HepG2 (cell line): ENCODE results near the gene CIITA. TPM values are rescaled to one million over a fixed set of nuclear protein-coding genes. Genes with fewer than 3 reads are reported as not detected.
A peak's percentile ranks its signal among the peaks of the same experiment; 100 is the strongest.

Experiments
- ATAC-seq: fragments of 200-7000 bp; cut with Tn5 transposase; 3 replicates; pipeline ENCODE4 v1.9.1; 2020; ENCODE audit warnings: mild to moderate bottlenecking, moderate library complexity
- BruUV-seq: library from RNA; stranded (reverse); fragments of 400-500 nt; replicated peaks from 2 replicates; lab custom pipeline; 2021; lab: Mats Ljungman, UMichigan
- CTCF ChIA-PET: fragments of 300-600 bp; formaldehyde crosslinking; extraction: SDS; loops from one replicate; lab custom pipeline; 2021; ENCODE audit warnings: low total read pairs, inconsistent platforms, low intra/inter-chr PET ratio; lab: Yijun Ruan, JAX
- POLR2A ChIA-PET: fragments of 350-600 bp; sonication (Branson Sonifier 250); formaldehyde crosslinking; loops from one replicate; lab custom pipeline; 2020; ENCODE audit warnings: antibody characterized with exemption, inconsistent platforms; lab: Yijun Ruan, JAX
- DNase-seq: peaks from one replicate; pipeline ENCODE4 v3.0.0-alpha.2; 2015; ENCODE audit warnings: low spot score
- FAIRE-seq: peaks from 3 replicates; lab custom pipeline; 2011; peaks lifted over from hg19 to GRCh38; lab: Jason Lieb, UNC
- H2AFZ ChIP-seq: one replicate; pipeline ENCODE4 v1.6.1; 2011; ENCODE audit warnings: low read length, inconsistent platforms
- H3K27ac ChIP-seq: fragments of 300-600 bp; 3 replicates; pipeline ENCODE4 v1.8.0; 2011; ENCODE audit warnings: mixed run types, mild to moderate bottlenecking, mixed read lengths, low read length, inconsistent platforms; ENCODE audit not compliant: insufficient read depth; ENCODE audit errors: extremely low read length
- H3K27me3 ChIP-seq, 2 experiments: fragments of 200-600 bp in 1 of 2; 2 replicates in 1 of 2; 3 replicates in 1 of 2; pipeline versions ENCODE4 v1.6.0 to v1.8.0; 2011; ENCODE audit warnings: low read length in 2 of 2, mild to moderate bottlenecking in 2 of 2, moderate library complexity in 2 of 2, inconsistent platforms in 1 of 2; ENCODE audit not compliant: insufficient read depth in 2 of 2, control insufficient read depth in 1 of 2
- H3K36me3 ChIP-seq, 2 experiments: fragments of 200-600 bp in 1 of 2; replicated peaks in 1 of 2; 2 replicates in 1 of 2; 3 replicates in 1 of 2; pipeline versions ENCODE4 v1.5.1 to v1.8.0; 2011; ENCODE audit warnings: low read length in 2 of 2, inconsistent platforms in 1 of 2; ENCODE audit not compliant: insufficient read depth in 2 of 2, control insufficient read depth in 1 of 2
- H3K4me1 ChIP-seq: 2 replicates; pipeline ENCODE4 v1.5.1; 2012; ENCODE audit warnings: low read length, inconsistent platforms; ENCODE audit not compliant: insufficient read depth
- H3K4me2 ChIP-seq: 2 replicates; pipeline ENCODE4 v1.6.0; 2011; ENCODE audit warnings: low read depth, low read length, inconsistent platforms
- H3K4me3 ChIP-seq, 3 experiments: fragments of 200-600 bp in 1 of 3; sonication (generic), shearing (Covaris generic) in 1 of 3; replicated peaks in 1 of 3; 2 replicates each; pipeline ENCODE4 v1.5.1; 2011 to 2016; ENCODE audit warnings: low read length in 3 of 3, inconsistent platforms in 2 of 3, low read depth in 2 of 3, mild to moderate bottlenecking in 2 of 3, control low read depth in 1 of 3, mixed read lengths in 1 of 3; ENCODE audit not compliant: insufficient read depth in 1 of 3
- H3K79me2 ChIP-seq: one replicate; pipeline ENCODE4 v1.6.1; 2011; ENCODE audit warnings: low read length, inconsistent platforms; ENCODE audit not compliant: insufficient read depth
- H3K9ac ChIP-seq: 2 replicates; pipeline ENCODE4 v1.6.0; 2011; ENCODE audit warnings: mild to moderate bottlenecking, low read depth, low read length, inconsistent platforms; ENCODE audit not compliant: insufficient read depth
- H3K9me3 ChIP-seq: 2 replicates; pipeline ENCODE4 v1.5.1; 2012; ENCODE audit warnings: mild to moderate bottlenecking, low read length
- H4K20me1 ChIP-seq: 2 replicates; pipeline ENCODE4 v1.6.0; 2011; ENCODE audit warnings: inconsistent platforms, mild to moderate bottlenecking, low read length, moderate library complexity; ENCODE audit not compliant: insufficient read depth
- ARID2 ChIP-seq: sonication (generic); formaldehyde crosslinking; IDR thresholded peaks from 2 replicates; pipeline ENCODE4 v1.8.1; 2022; ENCODE audit warnings: mild to moderate bottlenecking, missing genetic modification reagents, borderline replicate concordance
- CENPT ChIP-seq: sonication (generic); formaldehyde crosslinking; IDR thresholded peaks from 2 replicates; pipeline ENCODE4 v1.8.0; 2022; ENCODE audit warnings: low read depth, mild to moderate bottlenecking, moderate library complexity, missing genetic modification reagents
- FOXK2 ChIP-seq: fragments of 450-650 bp; IDR thresholded peaks from 2 replicates; pipeline ENCODE4 v1.6.1; 2016
- GTF3A ChIP-seq: sonication (generic); formaldehyde crosslinking; conservative IDR thresholded peaks from 2 replicates; pipeline ENCODE4 v1.4.0; 2020; ENCODE audit warnings: mild to moderate bottlenecking, missing genetic modification reagents
- JUN ChIP-seq: sonication (generic); formaldehyde crosslinking; IDR thresholded peaks from 2 replicates; pipeline ENCODE4 v1.4.0; 2020; ENCODE audit warnings: mild to moderate bottlenecking, missing genetic modification reagents
- KMT2A ChIP-seq: sonication (generic); formaldehyde crosslinking; IDR thresholded peaks from 2 replicates; pipeline ENCODE4 v1.4.0; 2020; ENCODE audit warnings: missing genetic modification reagents
- NONO ChIP-seq, 2 experiments: fragments of 450-650 bp in 1 of 2; sonication (generic) in 1 of 2; formaldehyde crosslinking in 1 of 2; IDR thresholded peaks in 1 of 2; conservative IDR thresholded peaks in 1 of 2; 2 replicates each; pipeline versions ENCODE4 v1.6.1 to v1.8.0; 2017 to 2022; ENCODE audit warnings: mild to moderate bottlenecking in 1 of 2, missing genetic modification reagents in 1 of 2, moderate library complexity in 1 of 2
- RBM22 ChIP-seq: fragments of 200-400 bp; formaldehyde crosslinking; optimal IDR thresholded peaks from 2 replicates; pipeline ENCODE3; 2017; ENCODE audit warnings: mild to moderate bottlenecking, low read length, moderate library complexity
- USF2 ChIP-seq, 2 experiments: sonication (generic) in 1 of 2; formaldehyde crosslinking in 1 of 2; IDR thresholded peaks; 2 replicates each; pipeline versions ENCODE4 v1.5.1 to v1.6.1; 2011 to 2020; ENCODE audit warnings: borderline replicate concordance in 1 of 2, low read depth in 1 of 2, low read length in 1 of 2, mild to moderate bottlenecking in 1 of 2, missing genetic modification reagents in 1 of 2, moderate library complexity in 1 of 2
- ZBTB10 ChIP-seq: sonication (generic); formaldehyde crosslinking; IDR thresholded peaks from 2 replicates; pipeline ENCODE4 v1.4.0; 2020; ENCODE audit warnings: missing genetic modification reagents, borderline replicate concordance
- ZC3H13 ChIP-seq: sonication (generic); formaldehyde crosslinking; IDR thresholded peaks from 2 replicates; pipeline ENCODE4 v1.8.1; 2023; ENCODE audit warnings: mild to moderate bottlenecking, missing genetic modification reagents, moderate library complexity
- ZFY ChIP-seq: sonication (generic); formaldehyde crosslinking; IDR thresholded peaks from 2 replicates; pipeline ENCODE4 v1.4.0; 2020; ENCODE audit warnings: missing genetic modification reagents
- ZNF562 ChIP-seq: sonication (generic); formaldehyde crosslinking; IDR thresholded peaks from 2 replicates; pipeline ENCODE4 v1.8.0; 2022; ENCODE audit warnings: missing genetic modification reagents, borderline replicate concordance
- ZNF567 ChIP-seq: sonication (generic); formaldehyde crosslinking; IDR thresholded peaks from 2 replicates; pipeline ENCODE4 v1.8.1; 2023; ENCODE audit warnings: mild to moderate bottlenecking, missing genetic modification reagents, borderline replicate concordance
- ZNF788 ChIP-seq: sonication (generic); formaldehyde crosslinking; IDR thresholded peaks from 2 replicates; pipeline ENCODE4 v1.5.0; 2020; ENCODE audit warnings: mild to moderate bottlenecking, missing genetic modification reagents, borderline replicate concordance
- WGBS: methylation state at CpG from one replicate; pipeline ENCODE4 v1.1.6; 2017; ENCODE audit warnings: low lambda C conversion rate; 5-methylcytosine and 5-hydroxymethylcytosine counted together
- in situ Hi-C: cut with HindIII; loops from 2 replicates; pipeline ENCODE4 v1.10.0; 2017; ENCODE audit warnings: low pct_unique_long_range_greater_than_20kb; ENCODE audit not compliant: extremely low pct_ligation_motif_present
- intact Hi-C: fragments of 100-400 bp; cut with micrococcal nuclease; formaldehyde crosslinking; loops from one replicate; pipeline ENCODE4 v1.10.0; 2022; ENCODE audit not compliant: unreplicated experiment
- polyA plus RNA-seq, 8 experiments: library from polyadenylated mRNA; depleted of rRNA in 3 of 8; stranded (reverse) in 7 of 8; unstranded in 1 of 8; fragments of >200 nt; fragmentation: Illumina TruSeq in 4 of 8; extraction: Trizol in 4 of 8; gene quantifications; 2 replicates each; pipeline versions ENCODE4 v1.2.1 to v1.2.3, GENCODE V29; 2011 to 2016; ENCODE audit warnings: low read depth in 4 of 8, missing spikeins in 1 of 8, mixed read lengths in 1 of 8; ENCODE audit not compliant: insufficient read depth in 1 of 8
- total RNA-seq, 5 experiments: library from RNA; depleted of rRNA; stranded (reverse); fragments of >200 nt; fragmentation: Illumina TruSeq; extraction: Trizol; gene quantifications; 2 replicates each; pipeline ENCODE4 v1.2.3, GENCODE V29; 2016; ENCODE audit warnings: low read depth in 1 of 5
- TF ChIP-seq, protein P1 (sequence below): sonication (generic); formaldehyde crosslinking; IDR thresholded peaks from 2 replicates; pipeline ENCODE4 v1.5.0; 2020; ENCODE audit warnings: mild to moderate bottlenecking, low read depth, missing genetic modification reagents, borderline replicate concordance

Gene CIITA
- total and polyA plus RNA-seq, 2 of the 13 experiments (the other 11 are each of a cell fraction or from before 2014, with no cell fraction given): 0.08 to 0.09 TPM

DNA sequence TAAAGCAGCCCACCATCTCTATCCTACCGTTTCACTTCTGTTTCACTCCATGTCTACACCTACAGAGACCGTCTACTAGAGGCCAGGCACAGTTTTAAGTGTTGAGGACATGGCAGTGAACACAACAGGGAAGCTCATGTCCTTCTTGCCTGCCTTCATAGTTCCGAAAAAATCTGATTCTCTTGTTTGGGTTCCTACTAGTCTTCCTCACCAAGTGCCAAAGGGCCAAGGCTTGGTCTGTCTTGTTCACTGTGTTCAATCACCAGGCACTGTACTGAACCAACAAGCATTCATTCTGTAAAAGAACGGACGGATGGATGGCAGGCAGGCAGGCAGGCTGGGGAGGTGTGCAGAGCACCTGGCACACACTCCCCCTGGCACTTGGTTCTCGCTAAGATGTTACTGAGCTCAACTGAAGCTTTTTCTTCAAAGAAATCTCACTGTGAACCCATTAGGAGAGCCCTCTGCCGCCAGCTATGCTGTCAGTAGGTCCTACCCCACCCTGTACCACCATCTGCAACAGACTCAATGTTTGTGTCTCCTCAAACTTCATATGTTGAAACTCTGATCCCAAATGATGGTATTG lies 62.7 kb downstream of the CIITA start:
- BruUV-seq: no TSS peak
- Histone ChIP-seq H3K36me3 (peaks cover 0 to 5% of the 10 kb centered on the region in 2 experiments; a peak in 2 of 5 replicates), H4K20me1 (peaks cover 45% of the 10 kb centered on the region), H3K9ac (peak overlapping the region; percentile 31; the same call in 1 of the 2 replicates), H3K4me2 (peak overlapping the region; percentile 97), H3K9me3 (no peaks in the 10 kb centered on the region), H3K4me3 (peak overlapping the region; percentile 70 to 82 (median 76); a peak in 5 of 6 replicates), H3K27ac (peak overlapping the region; percentile 34), H3K27me3 (no peaks in the 10 kb centered on the region; a peak in 1 of 5 replicates), H3K4me1 (peaks cover 74% of the 10 kb centered on the region), H2AFZ (no peak overlapping the region), H3K79me2 (peaks cover 60% of the 10 kb centered on the region)
- 94% methylated on average over 7 of the region's 7 CpGs for WGBS
- intact Hi-C loops (no loop called here), in situ Hi-C loops (no loop called here)
- ChIA-PET POLR2A (interaction anchor here (0.6 to 4.5 kb wide), 4 partner anchors 17 to 353 kb away, joined by 3 to 60 read pairs (median 4); partner anchors contain the start of gene NUBP1), CTCF (no interaction called here)
- ATAC-seq (no peak), DNase-seq (no peak), FAIRE-seq (no peak)
- no peak for TF ChIP-seq ZNF562 (CRISPR knock-in tag)
- peak; percentile 38 for TF ChIP-seq RBM22
- TF ChIP-seq USF2 (IDR thresholded peaks at IDR 0.05; ENCODE audit: low read depth, low read length): 0 out of 2 replicates have a peak, but pooled peaks have one; percentile 17
- no peak for TF ChIP-seq USF2 (CRISPR knock-in tag; IDR thresholded peaks at IDR 0.05; ENCODE audit: borderline replicate concordance)
- TF ChIP-seq ZNF788: peak; percentile 14; the same call in 1 of the 2 replicates
- no peak for TF ChIP-seq ARID2
- TF ChIP-seq ZBTB10: no peak
- TF ChIP-seq, protein P1, sequence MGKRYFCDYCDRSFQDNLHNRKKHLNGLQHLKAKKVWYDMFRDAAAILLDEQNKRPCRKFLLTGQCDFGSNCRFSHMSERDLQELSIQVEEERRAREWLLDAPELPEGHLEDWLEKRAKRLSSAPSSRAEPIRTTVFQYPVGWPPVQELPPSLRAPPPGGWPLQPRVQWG (CRISPR knock-in tag): no peak
- TF ChIP-seq CENPT: no peak
- TF ChIP-seq JUN (CRISPR knock-in tag): no peak
- TF ChIP-seq ZNF567 (CRISPR knock-in tag): no peak
- 0 out of 2 replicates have a peak, but pooled peaks have one; percentile 40 for TF ChIP-seq ZC3H13
- TF ChIP-seq FOXK2: no peak
- TF ChIP-seq KMT2A (CRISPR knock-in tag): no peak
- TF ChIP-seq ZFY (CRISPR knock-in tag): no peak
- no peak for TF ChIP-seq NONO (IDR thresholded peaks at IDR 0.05)
- TF ChIP-seq NONO (CRISPR knock-in tag; conservative IDR thresholded peaks at IDR 0.05): no peak
- TF ChIP-seq GTF3A: no peak
